ENCODE measurements around the gene AATK. TPM values are rescaled to one million over a fixed set of nuclear protein-coding genes. Genes with fewer than 3 reads are reported as not detected.

The AATK gene
- total and polyA plus RNA-seq, 9 of the 15 experiments (the other 6 are each of a cell fraction or from before 2014, with no cell fraction given), result 0.11 to 0.55 (median 0.38) TPM; not detected in 5

DNA sequence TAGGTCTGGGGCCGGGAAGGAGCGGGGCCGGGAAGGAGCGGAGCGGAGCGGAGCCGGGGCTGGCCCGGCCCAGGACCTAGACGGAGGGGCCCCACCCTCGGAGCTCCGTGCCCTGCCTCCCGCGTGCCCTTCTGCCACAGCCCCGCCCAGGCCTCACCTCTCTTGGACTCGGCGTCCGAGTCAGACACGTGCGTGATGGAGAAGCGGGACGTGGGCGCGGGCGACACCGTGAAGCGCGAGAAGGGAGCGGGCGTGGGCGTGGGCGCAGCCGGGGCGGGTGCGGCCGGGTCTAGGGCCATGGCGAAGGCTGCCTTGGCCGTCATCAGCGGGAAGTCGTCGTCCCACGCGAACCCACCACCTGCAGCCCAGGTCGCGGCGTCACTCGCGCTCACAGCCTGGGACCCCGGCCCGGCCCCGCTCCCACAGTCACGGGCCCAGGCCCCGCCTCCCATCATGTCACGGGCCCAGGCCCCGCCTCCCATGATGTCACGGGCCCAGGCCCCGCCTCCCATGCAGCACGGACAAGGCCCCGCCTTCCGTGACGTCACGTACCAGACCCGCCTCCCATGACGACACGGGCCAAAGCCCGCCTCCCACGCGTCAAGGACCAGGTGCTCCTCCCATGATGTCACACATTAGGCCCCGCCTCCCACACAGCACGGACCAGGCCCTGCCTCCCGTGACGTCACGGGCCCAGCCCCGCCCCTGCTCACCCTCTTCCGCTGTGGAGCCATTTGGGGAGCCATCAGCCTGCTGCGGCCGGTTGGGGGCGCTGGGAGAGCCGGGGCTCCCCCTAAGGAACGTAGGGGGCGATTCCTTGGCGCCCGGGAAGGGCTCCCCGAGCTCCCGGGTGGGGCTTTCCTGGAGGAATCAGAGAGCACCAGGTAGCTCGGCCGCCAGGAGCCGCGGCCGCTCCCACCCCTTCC lies 46.5 kb downstream of the AATK start:
- in situ Hi-C loops (cut with MboI) (no loop called here), intact Hi-C loops (cut with micrococcal nuclease) (no loop called here)
- Histone ChIP-seq H3K9ac (ENCODE audit: insufficient read depth in 1 of 2, low read depth in 2 of 2, low read length in 2 of 2) (peak overlapping the region; percentile 62 to 91; a peak in 3 of 4 replicates), H3K4me1 (replicated peaks in 1 of 2; ENCODE audit: control insufficient read depth in 2 of 2, insufficient read depth in 2 of 2, low read length in 2 of 2) (peaks cover 0 to 94% of the 10 kb centered on the region in 2 experiments; a peak in 4 of 5 replicates), H3K27ac (ENCODE audit: extremely low read depth, low read depth, low read length) (peak overlapping the region; percentile 70; the same call in 2 of the 3 replicates), H2AFZ (ENCODE audit: low read depth, low read length) (peak overlapping the region; percentile 97), H3K9me3 (replicated peaks; ENCODE audit: control insufficient read depth, insufficient read depth, low read depth, low read length) (no peaks in the 10 kb centered on the region), H4K20me1 (replicated peaks; ENCODE audit: control insufficient read depth, insufficient read depth, low read length) (0 out of 2 replicates have a peak, but pooled peaks cover 10% of the 10 kb centered on the region), H3K9me1 (ENCODE audit: control insufficient read depth, insufficient read depth, low read length) (no peaks in the 10 kb centered on the region), H3K4me3 (peak overlapping the region; percentile 52), H3K27me3 (ENCODE audit: control insufficient read depth in 2 of 2, insufficient read depth in 2 of 2, low read length in 2 of 2) (peaks cover 0 to 13% of the 10 kb centered on the region in 2 experiments; a peak in 2 of 5 replicates), H3K36me3 (ENCODE audit: control insufficient read depth, insufficient read depth, low read length) (peaks cover 3% of the 10 kb centered on the region; the same call in 1 of the 3 replicates), H3K4me2 (ENCODE audit: insufficient read depth, low read length) (peak overlapping the region; percentile 87), H3K79me2 (ENCODE audit: control insufficient read depth, insufficient read depth, low read length) (no peaks in the 10 kb centered on the region)
- ATAC-seq (peak; percentile 92), DNase-seq (ENCODE audit: extremely low read depth in 1 of 4, low spot score in 3 of 4) (peak; percentile 99), FAIRE-seq (peak; percentile 100)
- ChIA-PET POLR2A (interaction anchor here (1.1 kb wide), 1 partner anchor 25 kb away, joined by 3 read pairs; no protein-coding TSS in a partner anchor), CTCF (ENCODE audit: low intra/inter-chr PET ratio) (interaction anchor here (0.6 kb wide), 1 partner anchor 67 kb away, joined by 4 read pairs; no protein-coding TSS in a partner anchor)
- no TSS peak for BruUV-seq (replicated peaks)
- WGBS (ENCODE audit: insufficient coverage, low coverage, missing lambda C conversion rate), result 7% methylated on average over 48 of the region's 89 CpGs
- TF ChIP-seq ILF3 (IDR thresholded peaks at IDR 0.05; ENCODE audit: borderline replicate concordance) (no peak), TCF7 (IDR thresholded peaks at IDR 0.05; ENCODE audit: borderline replicate concordance) (no peak), ZNF197 (CRISPR knock-in tag; IDR thresholded peaks at IDR 0.05; ENCODE audit: low read depth) (no peak), MYC (IDR thresholded peaks at IDR 0.05; ENCODE audit: low read depth, low read length) (peak; percentile 74), MYC (CRISPR knock-in tag; IDR thresholded peaks at IDR 0.05; ENCODE audit: borderline replicate concordance, low read depth) (no peak), TARDBP (IDR thresholded peaks at IDR 0.05) (peak; percentile 100), RB1 (IDR thresholded peaks at IDR 0.05; ENCODE audit: low read depth) (peak; percentile 60), FUS (optimal IDR thresholded peaks at IDR 0.05; ENCODE audit: low read depth, low read length) (no peak), JUND (IDR thresholded peaks at IDR 0.05; ENCODE audit: borderline replicate concordance, low read depth, low read length) (peak; percentile 87), JUND (tag; IDR thresholded peaks at IDR 0.05; ENCODE audit: borderline replicate concordance, low read depth, low read length) (peak; percentile 70; the same call in 1 of the 3 replicates), RFX7 (CRISPR knock-in tag; IDR thresholded peaks at IDR 0.05) (no peak), HNRNPK (IDR thresholded peaks at IDR 0.05; ENCODE audit: low read depth, low read length, poor library complexity, severe bottlenecking) (no peak), TBL1XR1 (IDR thresholded peaks at IDR 0.05; ENCODE audit: low read length in 2 of 2) (peak in 1 of 2 experiments; percentile 91; a peak in 2 of 4 replicates), MEIS2 (IDR thresholded peaks at IDR 0.05; ENCODE audit: partially characterized antibody) (no peak), ZSCAN32 (CRISPR knock-in tag; IDR thresholded peaks at IDR 0.05) (no peak), HDAC3 (IDR thresholded peaks at IDR 0.05; ENCODE audit: borderline replicate concordance, partially characterized antibody) (no peak), HDAC2 (IDR thresholded peaks at IDR 0.05) (no peak), CREB1 (IDR thresholded peaks at IDR 0.05) (peak; percentile 99), CREB1 (CRISPR knock-in tag; IDR thresholded peaks at IDR 0.05) (peak; percentile 99), NCOA4 (IDR thresholded peaks at IDR 0.05; ENCODE audit: partially characterized antibody) (no peak), KHSRP (IDR thresholded peaks at IDR 0.05) (peak; percentile 100), VEZF1 (CRISPR knock-in tag; IDR thresholded peaks at IDR 0.05) (peak; percentile 86), NUFIP1 (IDR thresholded peaks at IDR 0.05; ENCODE audit: partially characterized antibody) (no peak)
